GM12891 (cell line): ENCODE data around the gene HIBADH.

Experiments used
- PAX5 ChIP-seq: IDR thresholded peaks from 2 replicates; pipeline ENCODE4 v1.6.1; 2011; ENCODE audit warnings: low read length, moderate library complexity, mild to moderate bottlenecking; ENCODE audit not compliant: insufficient read depth, severe bottlenecking
- POLR2A ChIP-seq: IDR thresholded peaks from 2 replicates; pipeline ENCODE4 v1.6.1; 2011; ENCODE audit warnings: low read depth, low read length, control low read depth

DNA sequence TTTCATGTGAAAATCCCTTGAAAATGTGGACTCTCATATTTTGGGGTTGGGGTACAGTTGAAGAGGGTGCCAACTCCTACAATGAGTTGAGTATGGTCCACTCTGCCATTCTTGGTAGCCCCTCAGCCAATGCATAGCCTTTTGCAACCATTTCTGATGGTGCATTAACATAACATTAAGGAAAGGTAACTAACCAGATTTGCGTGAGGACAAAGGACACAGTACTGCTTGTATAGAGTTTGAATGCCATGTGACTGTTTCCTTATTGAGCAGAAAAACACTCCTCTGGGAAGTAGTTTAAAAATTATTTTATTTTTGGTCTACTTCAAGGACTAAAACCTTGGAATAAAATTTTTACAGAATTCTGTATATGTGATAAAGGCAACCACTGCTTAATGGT, 107.9 kb downstream of the HIBADH start:
- TF ChIP-seq POLR2A (no peak), PAX5 (no peak)
